BE2C (cell line): ENCODE results near the gene MND1.
"Not testable (repeated sequence)": the region's sequence is repeated elsewhere in the genome, so short reads cannot be mapped to it uniquely, and the experiment has no call there.

ENCODE experiments used
- DNase-seq: peaks from one replicate; pipeline ENCODE4 v3.0.0-alpha.2; 2020
- H3K27me3 ChIP-seq: fragments of 250-450 bp; sonication (Bioruptor Pico); 2 replicates; pipeline ENCODE4 v1.5.1; 2020; ENCODE audit warnings: mild to moderate bottlenecking
- H3K36me3 ChIP-seq: fragments of 250-450 bp; sonication (Bioruptor Pico); 2 replicates; pipeline ENCODE4 v1.5.1; 2020; ENCODE audit warnings: mild to moderate bottlenecking
- H3K4me1 ChIP-seq: fragments of 250-450 bp; sonication (Bioruptor Pico); 2 replicates; pipeline ENCODE4 v1.5.1; 2020
- H3K4me3 ChIP-seq: 2 replicates; pipeline ENCODE4 v1.5.1; 2011; ENCODE audit warnings: low read depth, low read length
- H3K9me3 ChIP-seq: fragments of 250-450 bp; sonication (Bioruptor Pico); 2 replicates; pipeline ENCODE4 v1.5.1; 2020
- TF ChIP-seq, protein P1 (sequence below): IDR thresholded peaks from 2 replicates; pipeline ENCODE4 v1.5.1; 2012; ENCODE audit warnings: mild to moderate bottlenecking, low read depth, low read length

Gene MND1

DNA sequence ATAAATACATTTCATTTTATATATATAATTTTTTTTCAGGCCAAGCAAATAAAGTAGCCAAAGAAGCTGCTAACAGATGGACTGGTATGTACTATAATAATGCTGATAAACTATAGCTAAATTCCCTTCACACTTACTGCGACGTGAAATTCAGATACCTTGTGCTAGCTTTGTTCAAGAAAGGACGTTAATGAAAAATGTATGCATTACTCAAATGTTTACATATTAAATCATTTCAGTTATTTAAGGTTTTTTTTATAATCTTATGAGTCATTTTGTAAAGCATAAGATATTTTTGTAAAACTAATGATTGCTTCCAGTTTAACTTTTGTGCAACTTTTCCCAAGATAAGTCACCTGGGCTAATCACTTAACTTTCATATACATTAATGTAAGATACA lies 64.4 kb downstream of the MND1 start:
- DNase-seq = no peak
- TF ChIP-seq, protein P1, sequence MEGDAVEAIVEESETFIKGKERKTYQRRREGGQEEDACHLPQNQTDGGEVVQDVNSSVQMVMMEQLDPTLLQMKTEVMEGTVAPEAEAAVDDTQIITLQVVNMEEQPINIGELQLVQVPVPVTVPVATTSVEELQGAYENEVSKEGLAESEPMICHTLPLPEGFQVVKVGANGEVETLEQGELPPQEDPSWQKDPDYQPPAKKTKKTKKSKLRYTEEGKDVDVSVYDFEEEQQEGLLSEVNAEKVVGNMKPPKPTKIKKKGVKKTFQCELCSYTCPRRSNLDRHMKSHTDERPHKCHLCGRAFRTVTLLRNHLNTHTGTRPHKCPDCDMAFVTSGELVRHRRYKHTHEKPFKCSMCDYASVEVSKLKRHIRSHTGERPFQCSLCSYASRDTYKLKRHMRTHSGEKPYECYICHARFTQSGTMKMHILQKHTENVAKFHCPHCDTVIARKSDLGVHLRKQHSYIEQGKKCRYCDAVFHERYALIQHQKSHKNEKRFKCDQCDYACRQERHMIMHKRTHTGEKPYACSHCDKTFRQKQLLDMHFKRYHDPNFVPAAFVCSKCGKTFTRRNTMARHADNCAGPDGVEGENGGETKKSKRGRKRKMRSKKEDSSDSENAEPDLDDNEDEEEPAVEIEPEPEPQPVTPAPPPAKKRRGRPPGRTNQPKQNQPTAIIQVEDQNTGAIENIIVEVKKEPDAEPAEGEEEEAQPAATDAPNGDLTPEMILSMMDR = no peak
- Histone ChIP-seq H3K4me1 (no peaks in the 10 kb centered on the region), H3K4me3 (no peak overlapping the region), H3K9me3 (no peaks in the 10 kb centered on the region), H3K36me3 (no peaks in the 10 kb centered on the region), H3K27me3 (no peaks in the 10 kb centered on the region)

DNA sequence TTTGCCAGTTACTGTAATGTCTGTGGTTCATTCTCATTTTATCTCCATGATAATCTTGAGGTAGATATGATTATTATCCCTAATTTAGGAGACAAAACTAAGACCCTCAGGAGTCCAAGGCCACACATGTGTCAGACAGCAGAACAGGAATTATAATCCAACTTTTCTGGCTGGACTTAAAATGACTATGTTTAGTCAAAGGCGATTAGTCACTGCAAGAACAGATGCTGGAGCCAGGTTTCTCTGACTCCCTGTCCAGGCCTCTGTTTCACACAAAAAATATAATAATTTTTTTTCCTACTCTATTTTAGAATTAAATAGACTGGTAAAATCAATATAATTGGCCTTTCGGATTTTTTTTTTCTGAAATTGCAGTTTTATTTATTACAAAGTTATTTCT lies 64.9 kb downstream of the MND1 start:
- H3K36me3 ChIP-seq = no peaks in the 10 kb centered on the region
- DNase-seq = no peak
- TF ChIP-seq, protein P1 = no peak
- no peaks in the 10 kb centered on the region for H3K9me3 ChIP-seq
- H3K4me3 ChIP-seq = no peak overlapping the region
- no peaks in the 10 kb centered on the region for H3K4me1 ChIP-seq
- H3K27me3 ChIP-seq = no peaks in the 10 kb centered on the region

DNA sequence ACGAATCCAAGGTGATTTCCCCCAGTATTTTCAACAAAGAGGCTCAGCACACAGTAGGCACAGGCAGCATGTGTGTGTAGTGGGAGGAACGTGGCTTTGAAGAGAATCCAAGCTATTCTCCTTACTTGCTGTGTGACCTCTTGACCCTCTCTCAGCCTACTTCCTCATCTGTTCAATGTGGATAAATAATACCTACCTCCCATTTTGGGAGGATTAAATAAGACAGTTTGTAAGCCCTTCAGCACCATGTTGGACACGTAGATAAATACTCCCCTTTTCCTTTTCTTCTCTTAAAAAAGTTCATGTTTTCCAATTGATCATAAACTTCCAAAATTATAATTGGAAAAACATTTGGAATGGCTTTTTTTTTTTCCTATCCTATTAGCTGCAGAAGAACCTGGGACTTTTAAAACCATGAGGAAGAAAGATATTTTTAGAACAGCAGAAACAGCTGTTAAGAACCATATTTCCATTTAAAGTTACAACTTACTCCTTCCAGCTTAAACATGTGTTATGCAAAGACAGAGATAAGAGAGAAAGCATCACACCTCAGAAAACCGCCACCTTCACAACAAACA lies 65.5 kb downstream of the MND1 start:
- Histone ChIP-seq H3K27me3 (no peaks in the 10 kb centered on the region), H3K4me3 (no peak overlapping the region), H3K36me3 (no peaks in the 10 kb centered on the region), H3K9me3 (no peaks in the 10 kb centered on the region), H3K4me1 (no peaks in the 10 kb centered on the region)
- TF ChIP-seq, protein P1 = no peak
- no peak for DNase-seq

DNA sequence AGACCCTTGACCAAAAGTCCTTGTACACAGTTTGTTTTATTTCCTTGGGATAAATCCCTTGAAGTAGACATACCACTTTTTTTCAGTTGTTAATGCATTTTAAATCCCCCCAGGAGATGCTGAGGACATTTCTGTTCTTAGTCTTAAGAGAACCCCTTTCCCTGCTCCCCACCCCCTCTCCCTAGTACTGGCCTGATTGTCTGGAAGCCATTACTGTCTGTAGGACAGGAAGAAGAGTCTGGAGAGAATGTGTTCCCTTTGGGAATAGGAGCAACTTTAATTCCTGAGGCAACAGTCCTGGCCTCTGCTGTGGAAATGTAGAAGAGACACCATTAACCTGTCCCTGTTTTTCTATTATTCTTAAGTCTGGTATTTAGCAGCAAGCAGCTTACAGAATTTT lies 69.4 kb downstream of the MND1 start:
- peaks cover 3% of the 10 kb centered on the region; the same call in 1 of the 2 replicates for H3K4me1 ChIP-seq
- no peaks in the 10 kb centered on the region for H3K27me3 ChIP-seq
- no peaks in the 10 kb centered on the region for H3K9me3 ChIP-seq
- no peaks in the 10 kb centered on the region for H3K36me3 ChIP-seq
- H3K4me3 ChIP-seq = no peak overlapping the region
- TF ChIP-seq, protein P1 = no peak
- DNase-seq = peak; percentile 11

DNA sequence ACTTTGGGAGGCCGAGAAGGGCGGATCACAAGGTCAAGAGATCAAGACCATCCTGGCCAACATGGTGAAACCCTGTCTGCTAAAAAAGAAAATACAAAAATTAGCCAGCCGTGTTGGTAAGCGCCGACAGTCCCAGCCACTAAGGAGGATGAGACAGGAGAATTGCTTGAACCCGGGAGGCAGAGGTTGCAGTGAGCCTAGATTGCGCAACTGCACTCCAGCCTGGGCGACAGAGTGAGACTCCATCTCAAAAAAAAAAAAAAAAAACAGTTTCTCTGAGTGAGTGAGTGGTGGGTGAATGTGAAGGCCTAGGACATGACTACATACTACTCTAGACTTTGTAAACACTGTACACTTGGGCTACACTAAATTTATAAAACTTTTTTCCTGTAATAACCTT lies 72.0 kb downstream of the MND1 start:
- H3K4me1 ChIP-seq = not testable (repeated sequence)

DNA sequence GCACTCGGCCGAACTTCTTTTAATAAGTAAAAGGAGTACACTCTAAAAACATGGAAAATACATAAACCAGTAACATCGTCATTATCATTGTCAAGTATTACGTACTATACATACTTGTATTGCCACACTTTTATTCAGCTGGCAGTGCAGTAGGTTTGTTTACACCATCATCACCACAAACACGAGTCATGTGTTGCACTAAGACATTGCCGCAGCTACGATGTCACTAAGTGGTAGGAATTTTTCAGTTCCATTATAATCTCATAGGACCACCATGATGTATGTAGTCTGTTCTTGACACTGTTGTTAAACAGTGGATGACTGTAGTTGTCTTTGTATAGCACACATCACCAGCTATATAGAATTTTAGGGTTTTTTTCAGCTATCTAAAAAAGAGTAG lies 73.6 kb downstream of the MND1 start:
- Histone ChIP-seq H3K9me3 (no peaks in the 10 kb centered on the region), H3K36me3 (no peaks in the 10 kb centered on the region), H3K4me1 (peaks cover 3% of the 10 kb centered on the region; the same call in 1 of the 2 replicates), H3K27me3 (no peaks in the 10 kb centered on the region), H3K4me3 (no peak overlapping the region)
- TF ChIP-seq, protein P1 = no peak
- DNase-seq = no peak

More for the DNA sequence above, 72.0 kb downstream of the MND1 start:
- H3K27me3 ChIP-seq, H3K36me3 ChIP-seq, H3K4me3 ChIP-seq, DNase-seq, H3K9me3 ChIP-seq: not testable (repeated sequence)

DNA sequence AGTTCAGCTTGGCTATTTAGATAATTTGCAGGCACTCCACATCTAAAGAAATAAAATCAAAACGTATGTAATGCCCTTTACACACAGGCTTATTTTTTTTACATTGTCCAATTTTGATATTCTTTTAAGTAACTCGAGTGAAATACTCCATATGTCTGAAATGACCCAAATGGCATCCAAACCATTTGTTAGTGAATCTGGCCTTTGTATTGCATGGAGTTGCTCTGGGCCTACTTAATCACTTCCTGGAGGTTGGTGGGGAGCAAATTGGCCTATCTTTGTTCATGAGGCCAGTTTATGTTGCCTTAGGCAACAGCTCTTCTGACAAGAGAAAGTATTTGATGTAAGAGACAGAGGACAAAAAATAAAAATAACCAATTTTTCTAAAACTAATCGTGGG lies 74.1 kb downstream of the MND1 start:
- TF ChIP-seq, protein P1 = no peak
- H3K9me3 ChIP-seq = no peaks in the 10 kb centered on the region
- H3K36me3 ChIP-seq = no peaks in the 10 kb centered on the region
- no peak for DNase-seq
- peaks cover 3% of the 10 kb centered on the region; the same call in 1 of the 2 replicates for H3K4me1 ChIP-seq
- no peak overlapping the region for H3K4me3 ChIP-seq
- no peaks in the 10 kb centered on the region for H3K27me3 ChIP-seq
